Anterior cingulate cortex (tissue), 58 donors: ENCODE results near the gene PDSS1.
A peak's percentile ranks its signal among the peaks of the same experiment; 100 is the strongest.
"Not testable (repeated sequence)": the region's sequence is repeated elsewhere in the genome, so short reads cannot be mapped to it uniquely, and the experiment has no call there.

Experiments used
- DNase-seq, 58 donors: peaks; one replicate each; lab custom pipeline; 2025; lab: John Stamatoyannopoulos, UW

PDSS1 gene

GRCh38 chr10:26738301-26738911, 40.9 kb downstream of the PDSS1 start:
- no peak for DNase-seq

DNA sequence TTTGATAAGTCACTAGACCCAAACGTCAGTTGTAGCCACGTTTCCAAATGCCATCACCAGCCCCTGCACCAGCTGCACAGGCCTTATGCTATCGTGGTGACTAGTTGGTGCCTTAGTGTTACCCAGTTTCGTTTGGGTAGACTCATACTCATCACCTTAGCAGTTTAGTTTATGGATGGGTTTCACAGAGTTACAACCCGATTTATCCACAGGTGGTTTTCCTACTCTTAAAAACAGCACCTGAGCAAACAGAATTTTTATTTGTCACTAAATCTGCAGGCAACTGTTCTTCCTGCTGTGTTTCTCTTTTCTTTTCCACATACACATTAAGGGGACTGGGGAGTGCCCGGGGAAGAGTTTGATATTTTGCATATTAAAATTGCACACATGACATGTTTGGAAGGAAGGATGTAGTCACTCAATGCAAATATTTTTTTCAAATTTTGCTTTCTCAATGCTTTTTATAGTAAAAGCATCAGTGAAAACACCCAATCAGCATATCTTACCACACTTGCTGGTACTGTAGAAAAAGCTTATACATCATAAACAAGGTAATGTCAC, 41.6 kb downstream of the PDSS1 start:
- no peak for DNase-seq

DNA sequence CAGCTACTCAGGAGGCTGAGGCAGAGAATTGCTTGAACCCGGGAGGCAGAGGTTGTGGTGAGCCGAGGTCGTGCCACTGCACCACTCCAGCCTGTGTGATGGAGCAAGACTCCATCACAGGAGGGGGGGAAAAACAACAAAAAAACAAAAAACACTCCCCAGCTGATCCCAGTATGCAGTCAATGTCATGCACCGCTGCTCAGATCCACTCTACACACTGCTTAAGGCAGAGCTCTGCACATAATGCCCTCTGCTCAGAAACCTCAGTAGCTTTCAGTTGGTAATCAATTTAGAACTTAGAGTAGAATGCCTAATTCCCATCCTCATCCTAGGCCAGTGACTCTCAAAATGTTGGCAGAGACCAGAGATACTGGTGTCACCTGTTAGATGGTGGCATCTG, 43.9 kb downstream of the PDSS1 start:
- no peak for DNase-seq

DNA sequence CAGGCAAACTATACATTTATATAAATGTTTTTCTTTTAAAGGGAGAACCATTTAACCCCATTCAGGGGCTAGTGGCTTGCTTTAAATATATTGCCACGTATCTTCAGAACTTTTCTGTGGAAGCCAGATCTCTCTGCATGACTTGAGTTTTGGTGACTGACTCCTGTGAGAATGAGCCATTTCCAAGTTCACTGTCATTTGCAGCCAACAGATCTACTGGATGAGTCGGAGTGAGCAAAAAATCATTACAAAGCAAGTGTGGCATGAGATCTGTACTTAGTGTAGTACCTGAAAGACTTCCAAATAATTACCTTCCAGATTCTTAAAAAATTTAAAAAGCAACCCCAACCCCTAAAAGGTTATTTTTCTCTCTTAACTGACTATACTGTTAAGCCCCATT, 45.6 kb downstream of the PDSS1 start:
- no peak for DNase-seq

DNA sequence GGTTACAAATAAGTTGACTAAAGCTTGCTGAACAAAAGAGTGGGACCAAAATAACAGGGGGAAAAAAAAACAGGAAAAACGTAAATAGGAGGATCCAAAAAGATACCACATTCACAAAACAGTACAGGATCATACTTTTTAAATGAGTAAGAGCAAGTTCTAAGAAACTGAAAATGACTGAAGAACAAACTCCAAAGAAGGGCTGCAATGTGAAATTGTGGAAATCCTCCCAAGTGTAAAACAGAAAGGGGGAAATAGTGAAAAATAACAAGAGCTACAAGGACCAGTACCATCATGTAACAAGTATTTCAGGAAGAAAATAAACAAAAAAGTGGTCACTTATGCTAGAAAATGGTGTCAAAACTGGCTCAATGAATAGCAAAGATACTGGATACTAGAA, 46.3 kb downstream of the PDSS1 start:
- DNase-seq: no peak

GRCh38 chr10:26746061-26746460, 48.6 kb downstream of the PDSS1 start:
- DNase-seq: no peak

DNA sequence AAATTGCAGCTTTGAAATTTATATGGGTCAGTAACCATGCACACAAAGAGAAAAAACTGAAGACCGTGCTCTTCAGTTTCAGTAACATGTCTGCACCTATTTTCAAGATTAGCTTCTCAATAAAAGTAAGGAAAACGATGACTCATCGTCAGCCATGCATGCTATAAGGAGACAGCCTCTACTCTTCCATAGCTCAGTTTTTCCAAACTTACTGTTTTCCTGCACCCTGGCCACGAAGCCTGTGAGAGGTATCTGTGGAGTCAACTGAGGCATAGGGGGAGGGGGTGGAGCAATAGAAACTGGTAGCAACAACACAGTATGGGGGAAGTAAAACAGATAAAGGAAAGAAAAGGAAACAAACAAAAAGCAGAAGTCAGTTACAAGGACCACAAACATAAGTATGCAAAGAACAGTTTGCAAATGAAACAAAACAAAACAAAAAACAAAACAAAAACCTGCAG, 58.0 kb downstream of the PDSS1 start:
- no peak for DNase-seq

DNA sequence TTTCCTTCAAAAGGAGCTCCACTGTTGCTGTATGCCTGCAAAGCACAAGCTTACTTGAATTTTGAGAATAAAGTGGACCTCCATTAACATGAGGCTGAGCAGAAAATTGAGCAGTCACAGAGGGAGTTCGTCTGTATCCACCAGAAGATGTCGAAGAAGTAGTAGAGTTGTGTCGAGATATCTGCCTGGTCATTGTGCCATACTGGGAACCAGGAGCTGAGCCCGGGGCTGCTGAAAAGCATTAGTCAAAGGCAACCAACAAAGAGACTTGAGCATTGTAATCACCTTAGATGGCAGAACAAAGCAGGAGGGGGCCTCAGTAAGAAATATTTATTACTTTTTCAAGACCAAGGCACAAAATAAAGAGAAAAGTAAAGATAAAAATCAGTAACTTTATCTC, 61.5 kb downstream of the PDSS1 start:
- DNase-seq: no peak

- no peak for DNase-seq
Measured at GRCh38 chr10:26765549-26765948, 68.0 kb downstream of the PDSS1 start.

- DNase-seq: peak in 19 of 58 donors; percentile 1 to 67 (median 26)
Measured at GRCh38 chr10:26770069-26770468, 72.6 kb downstream of the PDSS1 start.

- DNase-seq: no peak
Measured at GRCh38 chr10:26773633-26774032, 76.1 kb downstream of the PDSS1 start.

- DNase-seq: no peak
Measured at GRCh38 chr10:26776258-26776657, 78.8 kb downstream of the PDSS1 start.

DNA sequence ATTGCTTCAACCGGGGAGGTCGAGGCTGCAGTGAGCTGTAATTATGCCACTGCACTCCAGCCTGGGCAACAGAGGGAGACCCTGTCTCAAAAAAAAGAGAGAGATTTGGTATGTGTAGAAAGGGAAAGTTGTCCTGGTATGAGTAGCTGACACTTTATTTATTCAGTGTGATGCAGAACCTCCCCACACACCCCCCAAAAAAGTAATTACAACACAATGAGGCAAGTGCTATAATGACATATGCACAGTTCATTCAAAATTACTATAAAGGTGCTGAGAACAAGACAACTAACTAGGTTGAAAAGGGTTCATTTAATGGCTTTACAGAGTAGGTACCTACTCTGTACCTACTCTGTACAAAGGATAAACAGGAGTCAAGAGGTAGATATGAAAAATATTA, 80.2 kb downstream of the PDSS1 start:
- no peak for DNase-seq

GRCh38 chr10:26779176-26779860, 81.8 kb downstream of the PDSS1 start:
- no peak for DNase-seq

GRCh38 chr10:26780106-26780792, 82.7 kb downstream of the PDSS1 start:
- DNase-seq: no peak

DNA sequence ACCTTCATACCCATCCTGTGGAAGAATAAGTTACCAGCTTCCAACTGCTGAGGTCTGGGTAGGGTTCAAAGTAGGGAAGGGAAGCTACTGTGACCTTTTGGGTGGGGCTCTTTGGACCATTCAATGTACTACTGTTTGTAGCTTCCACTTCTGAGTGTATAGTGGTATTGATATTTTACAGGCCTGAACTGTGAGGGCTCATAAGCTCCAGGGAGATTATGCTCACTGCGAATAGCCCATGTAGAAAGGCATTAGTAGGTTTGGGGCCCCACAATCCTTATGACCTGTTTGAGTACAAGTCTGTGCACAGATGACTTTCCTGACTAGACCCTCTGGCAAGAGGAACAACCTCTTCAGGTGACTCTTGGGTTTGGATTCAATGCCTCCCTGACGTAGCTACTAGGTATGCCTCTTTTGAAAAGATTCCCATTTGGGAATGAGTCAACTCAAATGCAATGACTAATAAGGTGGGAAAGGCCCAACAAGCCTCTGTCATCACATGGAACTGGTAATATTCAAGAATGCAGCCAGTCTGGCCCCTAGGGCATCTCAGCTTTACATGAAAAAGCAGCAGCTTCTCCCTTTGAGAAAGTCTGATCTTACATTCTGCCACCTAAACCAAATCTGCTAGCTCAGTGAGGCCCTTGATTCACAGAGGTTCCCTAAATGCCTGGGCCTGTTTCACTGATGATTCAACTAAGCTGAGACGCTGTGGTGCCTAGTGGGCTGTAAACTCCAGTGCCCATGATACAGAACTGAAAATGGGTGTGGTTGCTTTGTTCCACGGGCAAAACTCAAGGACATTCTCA, 83.5 kb downstream of the PDSS1 start:
- DNase-seq: no peak

- DNase-seq: no peak
Measured at GRCh38 chr10:26781797-26782196, 84.3 kb downstream of the PDSS1 start.

DNA sequence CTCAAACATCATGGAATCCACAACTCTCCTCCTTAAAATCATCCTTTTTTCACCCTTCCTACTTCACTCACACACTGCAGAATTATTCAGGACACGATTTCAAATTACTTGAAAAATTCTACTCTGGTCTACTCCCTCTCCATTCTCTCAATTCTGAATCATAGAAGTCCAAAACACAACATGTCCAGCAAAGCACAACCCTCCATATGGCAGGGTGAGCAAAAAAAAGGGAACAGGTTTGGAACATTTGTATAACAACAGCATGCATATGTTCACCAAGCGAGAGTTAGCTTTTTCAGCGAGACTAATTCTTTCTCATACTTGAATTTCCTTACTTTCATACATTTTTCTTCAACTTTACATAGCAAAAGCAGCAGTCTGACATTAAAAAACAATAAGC, 89.9 kb downstream of the PDSS1 start:
- peak in 2 of 58 donors; percentile 24 to 45 for DNase-seq

- DNase-seq: not testable (repeated sequence)
Measured at GRCh38 chr10:26789779-26790178, 92.3 kb downstream of the PDSS1 start.

DNA sequence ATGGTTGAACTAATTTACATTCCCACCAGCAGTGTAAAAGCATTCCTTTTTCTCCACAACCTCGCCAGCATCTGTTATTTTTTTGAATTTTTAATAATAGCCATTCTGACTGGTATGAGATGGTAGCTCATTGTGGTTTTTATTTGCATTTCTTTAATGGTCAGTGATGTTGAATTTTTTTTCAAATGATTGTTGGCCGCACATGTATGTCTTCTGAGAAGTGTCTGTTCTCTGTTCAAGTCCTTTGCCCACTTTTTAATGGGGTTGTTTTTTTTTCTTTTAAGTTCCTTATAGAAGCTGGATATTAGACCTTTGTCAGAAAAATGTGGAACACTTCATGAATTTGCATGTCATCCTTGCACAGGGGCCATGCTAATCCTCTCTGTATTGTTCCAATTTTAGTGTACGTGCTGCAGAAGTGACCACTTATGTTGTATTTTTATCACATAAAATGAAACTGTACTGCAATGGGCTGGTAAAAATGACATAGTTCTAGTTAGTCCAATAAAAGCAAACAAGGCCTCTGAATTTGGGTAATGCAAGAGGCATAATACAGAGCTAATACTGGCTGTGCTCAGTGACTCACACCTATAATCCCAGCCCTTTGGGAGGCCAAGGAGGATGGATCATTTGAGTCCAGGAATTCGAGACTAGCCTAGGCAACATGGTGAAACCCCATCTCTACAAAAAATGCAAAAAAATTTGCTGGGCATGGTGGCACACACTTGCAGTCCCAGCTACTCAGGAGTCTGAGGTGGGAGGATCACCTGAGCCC, 92.9 kb downstream of the PDSS1 start:
- DNase-seq: no peak
